HepG2 (cell line): ENCODE results near the gene LIME1. TPM values are rescaled to one million over a fixed set of nuclear protein-coding genes. Genes with fewer than 3 reads are reported as not detected.

Experiments used
- ARID5B ChIP-seq: IDR thresholded peaks from 2 replicates; pipeline ENCODE4 v1.4.0; 2020; ENCODE audit warnings: mild to moderate bottlenecking, missing genetic modification reagents
- ARNT2 ChIP-seq: sonication (generic); formaldehyde crosslinking; IDR thresholded peaks from 2 replicates; pipeline ENCODE4 v1.8.0; 2022; ENCODE audit warnings: mild to moderate bottlenecking, low read depth, missing genetic modification reagents, moderate library complexity
- FOSL2 ChIP-seq: sonication (generic); formaldehyde crosslinking; IDR thresholded peaks from 2 replicates; pipeline ENCODE4 v1.4.0; 2020; ENCODE audit warnings: missing genetic modification reagents
- HINFP ChIP-seq: sonication (generic); formaldehyde crosslinking; IDR thresholded peaks from 2 replicates; pipeline ENCODE4 v1.4.0; 2020; ENCODE audit warnings: low read depth, mild to moderate bottlenecking, missing genetic modification reagents
- HOXD1 ChIP-seq: sonication (generic); formaldehyde crosslinking; IDR thresholded peaks from 2 replicates; pipeline ENCODE4 v1.5.0; 2020; ENCODE audit warnings: missing genetic modification reagents
- MNT ChIP-seq: fragments of 450-650 bp; IDR thresholded peaks from 2 replicates; pipeline ENCODE4 v1.6.1; 2016
- NONO ChIP-seq, 2 experiments: fragments of 450-650 bp in 1 of 2; sonication (generic) in 1 of 2; formaldehyde crosslinking in 1 of 2; IDR thresholded peaks in 1 of 2; conservative IDR thresholded peaks in 1 of 2; 2 replicates each; pipeline versions ENCODE4 v1.6.1 to v1.8.0; 2017 to 2022; ENCODE audit warnings: mild to moderate bottlenecking in 1 of 2, missing genetic modification reagents in 1 of 2, moderate library complexity in 1 of 2
- RBFOX2 ChIP-seq: fragments of 200-400 bp; formaldehyde crosslinking; IDR thresholded peaks from 2 replicates; pipeline ENCODE4 v1.6.1; 2017; ENCODE audit warnings: low read depth, mild to moderate bottlenecking, low read length
- SIN3A ChIP-seq: IDR thresholded peaks from 2 replicates; pipeline ENCODE4 v1.6.1; 2011; ENCODE audit warnings: low read depth, mild to moderate bottlenecking, control low read depth, low read length, borderline replicate concordance
- SNAPC4 ChIP-seq: sonication (generic); formaldehyde crosslinking; IDR thresholded peaks from 2 replicates; pipeline ENCODE4 v1.4.0; 2020; ENCODE audit warnings: mild to moderate bottlenecking, missing genetic modification reagents
- ZFP36 ChIP-seq: fragments of 150-350 bp; IDR thresholded peaks from 2 replicates; pipeline ENCODE4 v1.6.1; 2018; ENCODE audit warnings: borderline replicate concordance, low read length, low read depth; ENCODE audit not compliant: partially characterized antibody
- ZFP36L2 ChIP-seq: sonication (generic); formaldehyde crosslinking; IDR thresholded peaks from 2 replicates; pipeline ENCODE4 v1.4.0; 2020; ENCODE audit warnings: missing genetic modification reagents
- ZNF205 ChIP-seq: IDR thresholded peaks from 2 replicates; pipeline ENCODE4 v1.6.1; 2018; ENCODE audit warnings: missing biosample characterization, missing genetic modification reagents
- ZNF33B ChIP-seq: sonication (generic); formaldehyde crosslinking; IDR thresholded peaks from 2 replicates; pipeline ENCODE4 v1.5.1; 2020; ENCODE audit warnings: mild to moderate bottlenecking, missing genetic modification reagents
- ZNF557 ChIP-seq: sonication (generic); formaldehyde crosslinking; IDR thresholded peaks from 2 replicates; pipeline ENCODE4 v1.4.0; 2020; ENCODE audit warnings: missing genetic modification reagents
- ZNF672 ChIP-seq: sonication (generic); formaldehyde crosslinking; IDR thresholded peaks from 2 replicates; pipeline ENCODE4 v1.8.1; 2022; ENCODE audit warnings: missing genetic modification reagents
- ZNF749 ChIP-seq: sonication (generic); formaldehyde crosslinking; IDR thresholded peaks from 2 replicates; pipeline ENCODE4 v1.8.0; 2022; ENCODE audit warnings: mild to moderate bottlenecking, missing genetic modification reagents, moderate library complexity, borderline replicate concordance
- polyA plus RNA-seq, 8 experiments: library from polyadenylated mRNA; depleted of rRNA in 3 of 8; stranded (reverse) in 7 of 8; unstranded in 1 of 8; fragments of >200 nt; fragmentation: Illumina TruSeq in 4 of 8; extraction: Trizol in 4 of 8; gene quantifications; 2 replicates each; pipeline versions ENCODE4 v1.2.1 to v1.2.3, GENCODE V29; 2011 to 2016; ENCODE audit warnings: low read depth in 4 of 8, missing spikeins in 1 of 8, mixed read lengths in 1 of 8; ENCODE audit not compliant: insufficient read depth in 1 of 8
- total RNA-seq, 5 experiments: library from RNA; depleted of rRNA; stranded (reverse); fragments of >200 nt; fragmentation: Illumina TruSeq; extraction: Trizol; gene quantifications; 2 replicates each; pipeline ENCODE4 v1.2.3, GENCODE V29; 2016; ENCODE audit warnings: low read depth in 1 of 5

Gene LIME1
- total and polyA plus RNA-seq, 2 of the 13 experiments (the other 11 are each of a cell fraction or from before 2014, with no cell fraction given), result 13.0 to 61.5 TPM

- TF ChIP-seq ZFP36L2 (CRISPR knock-in tag), result no peak
- no peak for TF ChIP-seq SIN3A
- TF ChIP-seq MNT, result no peak
- no peak for TF ChIP-seq ARNT2 (CRISPR knock-in tag)
- TF ChIP-seq ARID5B (CRISPR knock-in tag), result peak; percentile 47
- TF ChIP-seq ZNF749 (CRISPR knock-in tag), result no peak
- no peak for TF ChIP-seq ZNF557 (CRISPR knock-in tag)
- TF ChIP-seq ZNF205 (CRISPR knock-in tag), result no peak; the same call in 1 of the 2 replicates
- no peak for TF ChIP-seq ZNF33B (CRISPR knock-in tag)
- peak; percentile 52; the same call in 1 of the 2 replicates for TF ChIP-seq HOXD1 (CRISPR knock-in tag)
- no peak for TF ChIP-seq FOSL2
- TF ChIP-seq ZNF672 (CRISPR knock-in tag), result no peak
- no peak for TF ChIP-seq ZFP36
- peak; percentile 51; the same call in 1 of the 2 replicates for TF ChIP-seq HINFP
- TF ChIP-seq SNAPC4 (CRISPR knock-in tag), result no peak
- TF ChIP-seq NONO (IDR thresholded peaks at IDR 0.05), result no peak
- 0 out of 2 replicates have a peak, but pooled peaks have one; percentile 28 for TF ChIP-seq NONO (CRISPR knock-in tag; conservative IDR thresholded peaks at IDR 0.05)
- TF ChIP-seq RBFOX2, result no peak
Measured at GRCh38 chr20:63765082-63765873, 28.8 kb downstream of the LIME1 start (continued).
